ENCODE data around the gene YY1. TPM values are rescaled to one million over a fixed set of nuclear protein-coding genes. Genes with fewer than 3 reads are reported as not detected.

Gene YY1
- total and polyA plus RNA-seq, 2 of the 8 experiments (the other 6 are each of a cell fraction or from before 2014, with no cell fraction given), result 26.4 to 106 TPM

DNA sequence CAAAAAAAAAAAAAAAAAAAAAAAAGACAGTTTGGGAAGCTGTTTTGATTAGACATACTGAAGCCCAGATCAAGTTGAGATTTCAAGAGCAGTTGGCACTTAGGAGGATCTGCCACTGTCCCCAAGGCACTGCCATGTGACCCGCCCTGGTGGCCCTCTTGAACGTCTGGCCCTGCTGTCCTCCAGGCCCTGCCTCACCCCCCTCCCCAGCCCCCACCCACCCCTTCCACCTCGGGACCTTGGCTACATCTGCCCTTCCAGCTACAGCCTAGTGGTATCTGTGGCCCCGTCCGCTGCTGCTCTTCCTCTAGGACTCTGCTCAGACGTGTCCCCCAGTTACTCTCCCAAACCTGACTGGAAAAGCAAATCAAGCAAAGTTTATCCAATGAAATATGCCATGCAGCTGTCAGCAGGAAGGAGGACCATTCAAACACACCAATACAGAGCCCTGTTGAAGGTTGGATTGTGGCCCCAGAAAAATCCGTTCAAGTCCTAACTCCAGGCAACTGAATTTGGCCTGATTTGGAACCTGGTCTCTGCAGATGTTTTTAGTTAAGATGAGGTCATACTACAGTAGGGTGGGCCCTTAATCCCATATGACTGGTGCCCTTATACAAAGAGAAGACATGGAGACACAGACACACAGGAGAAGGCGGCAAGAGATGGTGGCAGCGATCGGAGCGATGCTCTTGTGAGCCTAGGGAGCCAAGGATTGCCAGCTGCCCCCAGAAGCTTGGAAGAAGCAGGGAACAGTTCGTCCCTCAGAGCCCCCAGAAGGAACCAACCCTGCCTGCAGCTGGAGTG, 49.6 kb downstream of the YY1 start (continued):
- TF ChIP-seq, protein P1, sequence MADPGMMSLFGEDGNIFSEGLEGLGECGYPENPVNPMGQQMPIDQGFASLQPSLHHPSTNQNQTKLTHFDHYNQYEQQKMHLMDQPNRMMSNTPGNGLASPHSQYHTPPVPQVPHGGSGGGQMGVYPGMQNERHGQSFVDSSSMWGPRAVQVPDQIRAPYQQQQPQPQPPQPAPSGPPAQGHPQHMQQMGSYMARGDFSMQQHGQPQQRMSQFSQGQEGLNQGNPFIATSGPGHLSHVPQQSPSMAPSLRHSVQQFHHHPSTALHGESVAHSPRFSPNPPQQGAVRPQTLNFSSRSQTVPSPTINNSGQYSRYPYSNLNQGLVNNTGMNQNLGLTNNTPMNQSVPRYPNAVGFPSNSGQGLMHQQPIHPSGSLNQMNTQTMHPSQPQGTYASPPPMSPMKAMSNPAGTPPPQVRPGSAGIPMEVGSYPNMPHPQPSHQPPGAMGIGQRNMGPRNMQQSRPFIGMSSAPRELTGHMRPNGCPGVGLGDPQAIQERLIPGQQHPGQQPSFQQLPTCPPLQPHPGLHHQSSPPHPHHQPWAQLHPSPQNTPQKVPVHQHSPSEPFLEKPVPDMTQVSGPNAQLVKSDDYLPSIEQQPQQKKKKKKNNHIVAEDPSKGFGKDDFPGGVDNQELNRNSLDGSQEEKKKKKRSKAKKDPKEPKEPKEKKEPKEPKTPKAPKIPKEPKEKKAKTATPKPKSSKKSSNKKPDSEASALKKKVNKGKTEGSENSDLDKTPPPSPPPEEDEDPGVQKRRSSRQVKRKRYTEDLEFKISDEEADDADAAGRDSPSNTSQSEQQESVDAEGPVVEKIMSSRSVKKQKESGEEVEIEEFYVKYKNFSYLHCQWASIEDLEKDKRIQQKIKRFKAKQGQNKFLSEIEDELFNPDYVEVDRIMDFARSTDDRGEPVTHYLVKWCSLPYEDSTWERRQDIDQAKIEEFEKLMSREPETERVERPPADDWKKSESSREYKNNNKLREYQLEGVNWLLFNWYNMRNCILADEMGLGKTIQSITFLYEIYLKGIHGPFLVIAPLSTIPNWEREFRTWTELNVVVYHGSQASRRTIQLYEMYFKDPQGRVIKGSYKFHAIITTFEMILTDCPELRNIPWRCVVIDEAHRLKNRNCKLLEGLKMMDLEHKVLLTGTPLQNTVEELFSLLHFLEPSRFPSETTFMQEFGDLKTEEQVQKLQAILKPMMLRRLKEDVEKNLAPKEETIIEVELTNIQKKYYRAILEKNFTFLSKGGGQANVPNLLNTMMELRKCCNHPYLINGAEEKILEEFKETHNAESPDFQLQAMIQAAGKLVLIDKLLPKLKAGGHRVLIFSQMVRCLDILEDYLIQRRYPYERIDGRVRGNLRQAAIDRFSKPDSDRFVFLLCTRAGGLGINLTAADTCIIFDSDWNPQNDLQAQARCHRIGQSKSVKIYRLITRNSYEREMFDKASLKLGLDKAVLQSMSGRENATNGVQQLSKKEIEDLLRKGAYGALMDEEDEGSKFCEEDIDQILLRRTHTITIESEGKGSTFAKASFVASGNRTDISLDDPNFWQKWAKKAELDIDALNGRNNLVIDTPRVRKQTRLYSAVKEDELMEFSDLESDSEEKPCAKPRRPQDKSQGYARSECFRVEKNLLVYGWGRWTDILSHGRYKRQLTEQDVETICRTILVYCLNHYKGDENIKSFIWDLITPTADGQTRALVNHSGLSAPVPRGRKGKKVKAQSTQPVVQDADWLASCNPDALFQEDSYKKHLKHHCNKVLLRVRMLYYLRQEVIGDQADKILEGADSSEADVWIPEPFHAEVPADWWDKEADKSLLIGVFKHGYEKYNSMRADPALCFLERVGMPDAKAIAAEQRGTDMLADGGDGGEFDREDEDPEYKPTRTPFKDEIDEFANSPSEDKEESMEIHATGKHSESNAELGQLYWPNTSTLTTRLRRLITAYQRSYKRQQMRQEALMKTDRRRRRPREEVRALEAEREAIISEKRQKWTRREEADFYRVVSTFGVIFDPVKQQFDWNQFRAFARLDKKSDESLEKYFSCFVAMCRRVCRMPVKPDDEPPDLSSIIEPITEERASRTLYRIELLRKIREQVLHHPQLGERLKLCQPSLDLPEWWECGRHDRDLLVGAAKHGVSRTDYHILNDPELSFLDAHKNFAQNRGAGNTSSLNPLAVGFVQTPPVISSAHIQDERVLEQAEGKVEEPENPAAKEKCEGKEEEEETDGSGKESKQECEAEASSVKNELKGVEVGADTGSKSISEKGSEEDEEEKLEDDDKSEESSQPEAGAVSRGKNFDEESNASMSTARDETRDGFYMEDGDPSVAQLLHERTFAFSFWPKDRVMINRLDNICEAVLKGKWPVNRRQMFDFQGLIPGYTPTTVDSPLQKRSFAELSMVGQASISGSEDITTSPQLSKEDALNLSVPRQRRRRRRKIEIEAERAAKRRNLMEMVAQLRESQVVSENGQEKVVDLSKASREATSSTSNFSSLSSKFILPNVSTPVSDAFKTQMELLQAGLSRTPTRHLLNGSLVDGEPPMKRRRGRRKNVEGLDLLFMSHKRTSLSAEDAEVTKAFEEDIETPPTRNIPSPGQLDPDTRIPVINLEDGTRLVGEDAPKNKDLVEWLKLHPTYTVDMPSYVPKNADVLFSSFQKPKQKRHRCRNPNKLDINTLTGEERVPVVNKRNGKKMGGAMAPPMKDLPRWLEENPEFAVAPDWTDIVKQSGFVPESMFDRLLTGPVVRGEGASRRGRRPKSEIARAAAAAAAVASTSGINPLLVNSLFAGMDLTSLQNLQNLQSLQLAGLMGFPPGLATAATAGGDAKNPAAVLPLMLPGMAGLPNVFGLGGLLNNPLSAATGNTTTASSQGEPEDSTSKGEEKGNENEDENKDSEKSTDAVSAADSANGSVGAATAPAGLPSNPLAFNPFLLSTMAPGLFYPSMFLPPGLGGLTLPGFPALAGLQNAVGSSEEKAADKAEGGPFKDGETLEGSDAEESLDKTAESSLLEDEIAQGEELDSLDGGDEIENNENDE (IDR thresholded peaks at IDR 0.05; ENCODE audit: insufficient replicate concordance, low read length), result no peak
- TF ChIP-seq YY1 (IDR thresholded peaks at IDR 0.05; ENCODE audit: low read depth, low read length) (no peak), RFX5 (IDR thresholded peaks at IDR 0.05; ENCODE audit: borderline replicate concordance, low read depth, low read length) (no peak), NRF1 (IDR thresholded peaks at IDR 0.05; ENCODE audit: low read depth, low read length) (no peak), SP4 (IDR thresholded peaks at IDR 0.05; ENCODE audit: low read length) (no peak), ZNF274 (IDR thresholded peaks at IDR 0.05; ENCODE audit: borderline replicate concordance, extremely low read depth, low read length) (no peak), TEAD4 (IDR thresholded peaks at IDR 0.05; ENCODE audit: low read depth, low read length) (no peak), POLR2AphosphoS5 (IDR thresholded peaks at IDR 0.05; ENCODE audit: low read depth, low read length) (no peak)
